ENCODE measurements around the gene GPAT3. TPM values are rescaled to one million over a fixed set of nuclear protein-coding genes. Genes with fewer than 3 reads are reported as not detected.

GPAT3 gene
- total RNA-seq, 1 donor from 2014 or later = 11.3 TPM

DNA sequence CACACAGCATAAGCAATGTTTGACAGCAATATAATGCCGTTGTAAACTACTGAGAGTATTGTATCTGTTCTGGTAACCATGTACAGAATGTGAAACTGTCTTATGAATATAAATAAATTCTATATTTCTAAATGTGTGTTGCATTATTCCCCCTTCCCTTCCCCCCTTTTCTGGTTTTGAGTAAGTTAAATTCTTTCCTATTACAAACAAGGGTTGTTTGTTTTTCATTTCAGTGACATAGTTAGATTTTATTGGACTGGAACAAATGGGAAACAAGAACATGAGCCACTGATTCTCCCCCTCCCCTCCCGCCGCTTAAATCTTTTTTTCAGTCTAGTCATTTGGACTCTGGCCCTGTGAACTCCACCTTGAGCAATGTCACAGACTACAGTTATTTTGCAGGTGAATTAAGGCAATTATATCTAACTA, 69.8 kb downstream of the GPAT3 start:
- H3K9me3 Mint-ChIP-seq = no peaks in the 10 kb centered on the region
- TF ChIP-seq, protein P1, sequence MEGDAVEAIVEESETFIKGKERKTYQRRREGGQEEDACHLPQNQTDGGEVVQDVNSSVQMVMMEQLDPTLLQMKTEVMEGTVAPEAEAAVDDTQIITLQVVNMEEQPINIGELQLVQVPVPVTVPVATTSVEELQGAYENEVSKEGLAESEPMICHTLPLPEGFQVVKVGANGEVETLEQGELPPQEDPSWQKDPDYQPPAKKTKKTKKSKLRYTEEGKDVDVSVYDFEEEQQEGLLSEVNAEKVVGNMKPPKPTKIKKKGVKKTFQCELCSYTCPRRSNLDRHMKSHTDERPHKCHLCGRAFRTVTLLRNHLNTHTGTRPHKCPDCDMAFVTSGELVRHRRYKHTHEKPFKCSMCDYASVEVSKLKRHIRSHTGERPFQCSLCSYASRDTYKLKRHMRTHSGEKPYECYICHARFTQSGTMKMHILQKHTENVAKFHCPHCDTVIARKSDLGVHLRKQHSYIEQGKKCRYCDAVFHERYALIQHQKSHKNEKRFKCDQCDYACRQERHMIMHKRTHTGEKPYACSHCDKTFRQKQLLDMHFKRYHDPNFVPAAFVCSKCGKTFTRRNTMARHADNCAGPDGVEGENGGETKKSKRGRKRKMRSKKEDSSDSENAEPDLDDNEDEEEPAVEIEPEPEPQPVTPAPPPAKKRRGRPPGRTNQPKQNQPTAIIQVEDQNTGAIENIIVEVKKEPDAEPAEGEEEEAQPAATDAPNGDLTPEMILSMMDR (conservative IDR thresholded peaks at IDR 0.05) = no peak
- no peak overlapping the region for H3K4me3 Mint-ChIP-seq
- no peaks in the 10 kb centered on the region for H3K27me3 Mint-ChIP-seq
- H3K27ac Mint-ChIP-seq = no peak overlapping the region
- H3K36me3 Mint-ChIP-seq = no peaks in the 10 kb centered on the region
- DNase-seq (ENCODE audit: extremely low spot score, unreplicated experiment) = no peak
- peaks cover 5% of the 10 kb centered on the region for H3K4me1 Mint-ChIP-seq (ENCODE audit: unreplicated experiment)

DNA sequence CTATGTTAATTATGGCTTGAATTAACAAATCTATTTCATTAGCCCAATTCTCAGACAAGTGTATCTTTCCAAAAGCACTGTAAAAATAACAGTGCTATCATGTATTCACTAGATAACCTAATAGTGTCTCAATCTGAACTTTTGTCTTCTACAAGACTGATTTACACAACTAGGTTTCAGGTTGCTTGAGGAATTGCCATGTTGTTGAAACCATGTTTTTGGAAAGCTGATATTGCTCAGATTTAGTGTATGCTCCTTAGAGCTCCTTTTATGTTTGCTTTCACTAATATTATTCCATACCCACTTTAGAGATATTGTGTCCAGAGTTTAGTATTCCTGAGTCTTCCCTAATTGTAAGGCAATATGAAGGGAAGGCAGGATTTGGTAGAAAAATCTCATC, 70.6 kb downstream of the GPAT3 start:
- Mint-ChIP-seq H3K4me1 (ENCODE audit: unreplicated experiment) (peaks cover 5% of the 10 kb centered on the region), H3K4me3 (no peak overlapping the region), H3K9me3 (no peaks in the 10 kb centered on the region), H3K36me3 (no peaks in the 10 kb centered on the region), H3K27ac (no peak overlapping the region), H3K27me3 (no peaks in the 10 kb centered on the region)
- no peak for DNase-seq (ENCODE audit: extremely low spot score, unreplicated experiment)
- TF ChIP-seq, protein P1 (conservative IDR thresholded peaks at IDR 0.05) = no peak

DNA sequence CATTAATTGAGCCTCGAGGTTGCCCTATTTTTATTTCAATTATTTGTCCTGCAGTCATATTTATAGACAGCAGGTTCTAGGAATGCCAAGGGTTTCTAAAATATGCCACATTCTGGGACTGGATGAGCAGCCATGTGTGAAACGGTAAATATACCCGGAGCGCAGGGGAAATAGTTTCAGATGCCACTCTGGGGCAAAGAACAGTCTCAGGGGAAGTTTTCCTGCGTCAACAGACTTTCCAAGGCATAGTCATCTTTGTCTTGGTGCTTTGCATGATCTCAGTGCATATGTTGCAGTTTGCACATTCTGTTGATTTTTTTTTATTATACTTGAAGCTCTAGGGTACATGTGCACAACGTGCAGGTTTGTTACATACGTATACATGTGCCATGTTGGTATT, 71.0 kb downstream of the GPAT3 start:
- Mint-ChIP-seq H3K27ac (no peak overlapping the region), H3K4me1 (ENCODE audit: unreplicated experiment) (peaks cover 5% of the 10 kb centered on the region), H3K9me3 (no peaks in the 10 kb centered on the region), H3K36me3 (no peaks in the 10 kb centered on the region), H3K4me3 (no peak overlapping the region), H3K27me3 (no peaks in the 10 kb centered on the region)
- TF ChIP-seq, protein P1 (conservative IDR thresholded peaks at IDR 0.05) = no peak
- DNase-seq (ENCODE audit: extremely low spot score, unreplicated experiment) = no peak

DNA sequence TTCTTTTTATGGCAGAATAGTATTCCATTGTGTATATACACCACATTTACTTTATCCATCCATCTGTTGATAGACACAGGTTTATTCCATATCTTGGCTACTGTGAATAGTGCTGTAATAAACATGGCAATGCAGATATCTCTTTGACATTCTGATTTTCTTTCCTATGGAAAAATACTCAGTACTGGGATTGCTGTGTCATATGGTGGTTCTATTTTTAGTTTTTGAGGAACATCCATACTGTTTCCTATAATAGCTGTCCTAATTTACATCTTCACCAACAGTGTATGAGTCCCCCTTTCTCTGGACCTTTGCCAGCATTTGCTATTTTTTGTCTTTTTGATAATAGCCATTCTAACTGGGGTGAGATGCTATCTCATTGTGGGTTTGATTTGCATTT, 73.5 kb downstream of the GPAT3 start:
- Mint-ChIP-seq H3K36me3 (no peaks in the 10 kb centered on the region), H3K4me3 (no peak overlapping the region), H3K9me3 (peaks cover 13% of the 10 kb centered on the region), H3K4me1 (ENCODE audit: unreplicated experiment) (no peaks in the 10 kb centered on the region), H3K27me3 (no peaks in the 10 kb centered on the region), H3K27ac (no peak overlapping the region)
- TF ChIP-seq, protein P1 (conservative IDR thresholded peaks at IDR 0.05) = no peak
- no peak for DNase-seq (ENCODE audit: extremely low spot score, unreplicated experiment)

DNA sequence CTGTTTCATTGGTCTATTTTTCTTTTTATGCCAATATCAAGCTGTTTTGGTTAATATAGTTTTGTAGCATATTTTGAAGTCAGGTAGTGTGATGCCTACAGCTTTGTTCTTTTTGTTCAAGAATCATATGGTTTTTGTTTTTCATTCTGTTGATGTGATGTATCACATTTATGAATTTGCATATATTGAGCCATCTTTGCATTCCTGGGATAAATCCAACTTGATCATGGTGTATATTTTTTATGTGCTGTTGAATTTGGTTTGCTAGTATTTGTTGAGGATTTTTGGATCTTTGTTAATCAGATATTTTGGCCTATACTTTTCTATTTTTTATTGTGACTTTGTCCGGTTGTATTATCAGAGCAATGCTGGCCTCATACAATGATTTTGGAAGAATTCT, 74.8 kb downstream of the GPAT3 start:
- Mint-ChIP-seq H3K27ac (no peak overlapping the region), H3K27me3 (no peaks in the 10 kb centered on the region), H3K4me1 (ENCODE audit: unreplicated experiment) (no peaks in the 10 kb centered on the region), H3K4me3 (no peak overlapping the region), H3K9me3 (peaks cover 13% of the 10 kb centered on the region), H3K36me3 (no peaks in the 10 kb centered on the region)
- no peak for DNase-seq (ENCODE audit: extremely low spot score, unreplicated experiment)
- TF ChIP-seq, protein P1 (conservative IDR thresholded peaks at IDR 0.05) = no peak

DNA sequence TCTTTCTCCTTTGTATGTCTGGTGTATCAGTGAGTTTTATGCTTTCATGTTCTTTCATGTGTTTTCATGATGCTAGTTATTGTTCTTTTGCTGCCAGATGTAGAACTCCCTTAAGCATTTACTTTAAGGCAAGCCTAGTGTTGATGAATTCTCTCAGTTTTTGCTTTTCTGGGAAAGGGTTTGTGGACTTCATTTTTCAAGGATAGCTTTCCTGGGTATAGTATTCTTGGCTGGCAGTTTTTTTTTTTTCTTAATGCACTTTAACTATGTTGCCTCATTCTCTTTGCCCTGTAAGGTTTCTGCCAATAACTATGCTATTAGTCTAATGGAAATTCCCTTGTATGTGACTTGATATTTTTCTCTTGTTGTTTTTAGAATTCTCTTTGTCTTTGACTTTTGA, 77.1 kb downstream of the GPAT3 start:
- no peak for DNase-seq (ENCODE audit: extremely low spot score, unreplicated experiment)
- Mint-ChIP-seq H3K9me3 (peaks cover 13% of the 10 kb centered on the region), H3K27me3 (no peaks in the 10 kb centered on the region), H3K4me3 (no peak overlapping the region), H3K27ac (no peak overlapping the region), H3K4me1 (ENCODE audit: unreplicated experiment) (peaks cover under 1% of the 10 kb centered on the region), H3K36me3 (no peaks in the 10 kb centered on the region)
- TF ChIP-seq, protein P1 (conservative IDR thresholded peaks at IDR 0.05) = no peak
